Omental fat pad (tissue), 4 donors: ENCODE measurements around the gene BIN1. TPM values are rescaled to one million over a fixed set of nuclear protein-coding genes. Genes with fewer than 3 reads are reported as not detected.

Source experiments
- ATAC-seq: fragments of 150-250 bp; one replicate; pipeline ENCODE4 v1.9.1; 2016; ENCODE audit warnings: mild to moderate bottlenecking, moderate library complexity; ENCODE audit not compliant: low FRiP score
- DNase-seq: peaks from one replicate; pipeline ENCODE4 v3.0.0-alpha.2; 2019; ENCODE audit warnings: low spot score
- CTCF ChIP-seq, 3 donors: fragments of 450-650 bp; IDR thresholded peaks; one replicate each; pipeline ENCODE4 v1.5.1; 2016 to 2017; ENCODE audit warnings: antibody characterized with exemption in 3 of 3, mild to moderate bottlenecking in 3 of 3, moderate library complexity in 2 of 3
- total RNA-seq, 4 donors: library from RNA; depleted of rRNA; stranded (reverse); fragments of >200 nt; gene quantifications; one replicate each; pipeline ENCODE4 v1.1.0, GENCODE V29; 2016

BIN1 gene
- total RNA-seq, 4 donors from 2014 or later, result 64.2 to 78.5 (median 73.2) TPM

GRCh38 chr2:127140538-127140937, 33.6 kb upstream of the BIN1 start:
- no peak for DNase-seq
- no peak for TF ChIP-seq CTCF (IDR thresholded peaks at IDR 0.05)
- ATAC-seq, result no peak

DNA sequence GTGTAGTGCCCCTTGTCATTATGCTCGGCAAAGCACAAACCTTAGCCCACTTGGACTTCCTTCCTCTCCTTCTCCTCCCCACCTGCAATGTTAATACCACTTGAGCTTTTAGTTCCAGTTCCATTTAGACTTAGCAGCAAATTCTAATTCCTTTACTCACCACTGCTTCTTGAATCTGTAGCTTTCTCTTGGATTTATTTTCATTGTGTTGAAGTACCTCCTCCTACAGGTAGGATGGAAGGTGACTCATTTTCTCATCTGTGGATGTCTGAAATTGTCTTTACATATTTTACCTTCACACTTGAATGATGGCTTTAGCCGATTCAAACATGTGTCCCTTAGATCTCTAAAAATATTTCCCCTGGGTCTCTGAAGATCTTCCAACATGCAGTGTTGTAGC, 32.8 kb upstream of the BIN1 start:
- DNase-seq (no peak), ATAC-seq (no peak)
- TF ChIP-seq CTCF (IDR thresholded peaks at IDR 0.05), result no peak

GRCh38 chr2:127138281-127138680, 31.3 kb upstream of the BIN1 start:
- no peak for DNase-seq
- ATAC-seq, result no peak

DNA sequence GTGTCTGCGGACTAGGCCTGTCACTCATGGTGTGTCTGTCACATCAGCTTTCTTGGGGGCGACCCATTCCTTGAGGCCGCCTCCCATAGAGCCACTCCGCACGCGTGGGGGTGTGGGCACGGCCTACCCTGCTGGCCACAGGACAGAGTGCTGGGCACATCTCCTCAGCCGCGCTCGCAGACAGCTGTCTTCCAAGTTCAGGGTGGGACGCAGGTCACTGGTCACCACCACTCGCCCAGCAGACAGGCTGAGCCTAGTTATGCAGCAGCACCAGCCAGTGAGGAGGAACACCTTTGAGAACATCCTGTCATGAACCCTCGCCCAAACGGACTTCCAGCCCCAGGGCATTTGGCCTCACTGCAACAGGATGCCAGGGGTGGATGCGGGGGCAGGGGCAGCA, 30.8 kb upstream of the BIN1 start:
- ATAC-seq (no peak), DNase-seq (no peak)
- TF ChIP-seq CTCF (IDR thresholded peaks at IDR 0.05), result no peak

More at GRCh38 chr2:127138281-127138680, 31.3 kb upstream of the BIN1 start:
- TF ChIP-seq CTCF (IDR thresholded peaks at IDR 0.05), result no peak

DNA sequence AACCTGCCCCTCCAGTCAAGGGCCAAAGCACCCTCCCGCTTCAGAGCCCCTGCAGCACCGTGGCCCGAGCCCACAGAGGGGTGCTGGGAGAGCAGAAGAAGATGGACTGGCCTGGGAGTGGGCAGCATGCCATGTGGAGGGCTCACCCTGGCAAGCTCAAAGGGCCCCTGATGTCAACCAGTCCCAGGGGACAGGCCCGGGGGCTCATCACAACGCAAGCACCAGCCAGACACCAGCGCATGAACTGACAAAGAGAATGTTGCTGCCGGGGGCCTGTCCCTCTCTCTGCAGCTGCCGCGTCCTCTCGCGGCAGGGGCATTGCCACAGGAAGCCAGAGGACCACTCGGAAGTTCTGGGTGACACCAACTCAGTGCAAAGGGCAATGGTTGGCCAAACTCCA, 30.3 kb upstream of the BIN1 start:
- no peak for ATAC-seq
- no peak for DNase-seq
- no peak for TF ChIP-seq CTCF (IDR thresholded peaks at IDR 0.05)

- TF ChIP-seq CTCF (IDR thresholded peaks at IDR 0.05), result no peak
- DNase-seq (no peak), ATAC-seq (no peak)
Measured at GRCh38 chr2:127134833-127135830, 28.2 kb upstream of the BIN1 start.

DNA sequence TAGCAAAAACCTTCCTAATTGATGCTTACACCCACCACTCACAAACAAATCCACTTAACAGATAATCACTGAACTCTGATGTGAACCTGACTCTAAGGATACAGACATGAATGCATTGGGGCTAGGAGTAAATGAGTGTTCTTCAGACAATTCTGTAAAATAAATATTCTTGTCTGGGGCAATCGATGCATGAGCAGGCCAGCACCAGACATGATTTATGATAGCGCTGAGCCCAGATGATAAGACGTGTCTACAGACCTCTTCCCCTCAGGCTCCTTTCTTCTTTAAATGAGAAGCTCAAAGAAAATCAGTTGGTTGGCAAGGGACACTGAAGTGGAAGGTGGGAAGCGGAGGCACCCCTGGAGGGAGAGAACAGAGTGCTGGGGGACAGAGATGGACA, 27.3 kb upstream of the BIN1 start:
- no peak for ATAC-seq
- TF ChIP-seq CTCF (IDR thresholded peaks at IDR 0.05), result no peak
- no peak for DNase-seq
